HG02798 (cell line): ENCODE data around the gene SPTSSB.

ENCODE experiments used
- ATAC-seq: cut with Tn5 transposase; IDR thresholded peaks from one replicate; pipeline ENCODE4 v1.9.1; 2021; ENCODE audit warnings: mild to moderate bottlenecking; ENCODE audit not compliant: unreplicated experiment, poor library complexity

The SPTSSB gene

GRCh38 chr3:161343540-161343939 lies 27.8 kb downstream of the SPTSSB start:
- no peak for ATAC-seq

- ATAC-seq = no peak
Observed at GRCh38 chr3:161342629-161343028, 28.7 kb downstream of the SPTSSB start.

GRCh38 chr3:161339517-161340500 lies 31.5 kb downstream of the SPTSSB start:
- ATAC-seq = no peak

GRCh38 chr3:161337311-161337710 lies 34.0 kb downstream of the SPTSSB start:
- ATAC-seq = peak; percentile 62

- peak; percentile 36 for ATAC-seq
Observed at GRCh38 chr3:161336661-161337060, 34.7 kb downstream of the SPTSSB start.

GRCh38 chr3:161333696-161334095 lies 37.6 kb downstream of the SPTSSB start:
- ATAC-seq = no peak

- no peak for ATAC-seq
Observed at GRCh38 chr3:161332792-161333191, 38.5 kb downstream of the SPTSSB start.

GRCh38 chr3:161325059-161325458 lies 46.3 kb downstream of the SPTSSB start:
- no peak for ATAC-seq

- ATAC-seq = no peak
Observed at GRCh38 chr3:161323926-161324621, 47.2 kb downstream of the SPTSSB start.

GRCh38 chr3:161322781-161323568 lies 48.3 kb downstream of the SPTSSB start:
- no peak for ATAC-seq

- no peak for ATAC-seq
Observed at GRCh38 chr3:161320837-161321236, 50.5 kb downstream of the SPTSSB start.

- no peak for ATAC-seq
Observed at GRCh38 chr3:161319867-161320266, 51.5 kb downstream of the SPTSSB start.

GRCh38 chr3:161317077-161317476 lies 54.2 kb downstream of the SPTSSB start:
- ATAC-seq = no peak

GRCh38 chr3:161316006-161316689 lies 55.2 kb downstream of the SPTSSB start:
- no peak for ATAC-seq

- ATAC-seq = peak; percentile 60
Observed at GRCh38 chr3:161314836-161315395, 56.4 kb downstream of the SPTSSB start.

- peak; percentile 80 for ATAC-seq
Observed at GRCh38 chr3:161310649-161311423, 60.5 kb downstream of the SPTSSB start.

- ATAC-seq = no peak
Observed at GRCh38 chr3:161305095-161305991, 66.0 kb downstream of the SPTSSB start.

GRCh38 chr3:161296814-161297213 lies 74.5 kb downstream of the SPTSSB start:
- no peak for ATAC-seq
